HUES6 (cell line): ENCODE measurements around the gene CD6.
A peak's percentile ranks its signal among the peaks of the same experiment; 100 is the strongest.

Source experiments
- H3K27ac ChIP-seq: 2 replicates; pipeline ENCODE4 v1.7.0; 2013; ENCODE audit warnings: low read depth, mild to moderate bottlenecking, low read length, inconsistent platforms
- H3K27me3 ChIP-seq: 2 replicates; pipeline ENCODE4 v1.6.1; 2013; ENCODE audit warnings: low read length; ENCODE audit not compliant: control insufficient read depth, insufficient read depth
- H3K36me3 ChIP-seq: 2 replicates; pipeline ENCODE4 v1.6.1; 2013; ENCODE audit warnings: low read length; ENCODE audit not compliant: control insufficient read depth, insufficient read depth
- H3K4me1 ChIP-seq: 2 replicates; pipeline ENCODE4 v1.6.1; 2013; ENCODE audit warnings: low read length; ENCODE audit not compliant: control insufficient read depth, insufficient read depth
- H3K4me3 ChIP-seq: 2 replicates; pipeline ENCODE4 v1.5.1; 2013; ENCODE audit warnings: low read depth, low read length
- H3K9ac ChIP-seq: one replicate; pipeline ENCODE4 v1.6.1; 2013; ENCODE audit warnings: mild to moderate bottlenecking, low read length
- H3K9me3 ChIP-seq: 2 replicates; pipeline ENCODE4 v1.6.1; 2013; ENCODE audit warnings: low read depth, low read length; ENCODE audit not compliant: control insufficient read depth, insufficient read depth

CD6 gene

DNA sequence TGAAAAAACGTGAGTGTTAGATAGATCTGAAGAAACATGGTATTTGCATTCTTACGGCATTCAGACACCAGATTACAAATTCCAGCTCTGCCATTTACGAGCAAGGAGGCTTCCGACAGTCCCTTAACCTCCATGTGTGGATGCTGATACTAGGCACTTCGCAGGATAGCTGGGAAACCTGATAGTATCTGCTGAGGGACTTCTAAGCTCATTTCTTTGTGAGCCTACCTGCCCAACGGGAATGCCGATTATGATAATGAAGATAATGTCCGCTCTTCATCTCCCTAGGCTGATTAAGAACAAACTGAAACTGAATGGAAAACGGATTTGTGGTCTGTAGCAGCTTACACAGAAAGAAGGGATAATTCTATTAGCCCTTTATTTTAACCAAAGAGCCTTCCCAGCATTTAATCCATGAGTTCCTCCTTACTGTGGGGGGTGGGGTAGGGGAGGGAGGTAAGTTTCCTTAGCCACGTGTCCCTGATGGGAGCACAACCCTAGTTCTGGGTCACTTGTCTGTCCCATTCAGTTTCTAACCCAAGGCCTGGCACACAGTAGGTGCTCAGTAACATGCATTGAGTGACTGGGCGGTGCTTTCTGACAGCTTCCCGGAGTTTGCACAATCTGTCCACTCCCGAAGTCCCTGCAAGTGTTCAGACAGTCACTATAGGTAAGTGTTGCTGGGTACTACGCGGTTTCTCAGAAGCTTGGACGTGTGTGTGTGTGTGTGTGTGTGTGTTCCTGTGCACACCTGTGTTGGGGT lies 39.2 kb downstream of the CD6 start:
- Histone ChIP-seq H3K27ac (no peak overlapping the region), H3K27me3 (peaks cover 95% of the 10 kb centered on the region), H3K36me3 (no peaks in the 10 kb centered on the region), H3K4me1 (peaks cover 7% of the 10 kb centered on the region; the same call in 1 of the 2 replicates), H3K9me3 (no peaks in the 10 kb centered on the region), H3K9ac (no peak overlapping the region), H3K4me3 (no peak overlapping the region)

- no peaks in the 10 kb centered on the region for H3K36me3 ChIP-seq
- no peak overlapping the region for H3K9ac ChIP-seq
- peaks cover 7% of the 10 kb centered on the region; the same call in 1 of the 2 replicates for H3K4me1 ChIP-seq
- H3K27ac ChIP-seq = no peak overlapping the region
- H3K27me3 ChIP-seq = peaks cover 95% of the 10 kb centered on the region
- no peaks in the 10 kb centered on the region for H3K9me3 ChIP-seq
- H3K4me3 ChIP-seq = no peak overlapping the region
These were observed 39.9 kb downstream of the CD6 start for GRCh38 chr11:61011229-61011870.

DNA sequence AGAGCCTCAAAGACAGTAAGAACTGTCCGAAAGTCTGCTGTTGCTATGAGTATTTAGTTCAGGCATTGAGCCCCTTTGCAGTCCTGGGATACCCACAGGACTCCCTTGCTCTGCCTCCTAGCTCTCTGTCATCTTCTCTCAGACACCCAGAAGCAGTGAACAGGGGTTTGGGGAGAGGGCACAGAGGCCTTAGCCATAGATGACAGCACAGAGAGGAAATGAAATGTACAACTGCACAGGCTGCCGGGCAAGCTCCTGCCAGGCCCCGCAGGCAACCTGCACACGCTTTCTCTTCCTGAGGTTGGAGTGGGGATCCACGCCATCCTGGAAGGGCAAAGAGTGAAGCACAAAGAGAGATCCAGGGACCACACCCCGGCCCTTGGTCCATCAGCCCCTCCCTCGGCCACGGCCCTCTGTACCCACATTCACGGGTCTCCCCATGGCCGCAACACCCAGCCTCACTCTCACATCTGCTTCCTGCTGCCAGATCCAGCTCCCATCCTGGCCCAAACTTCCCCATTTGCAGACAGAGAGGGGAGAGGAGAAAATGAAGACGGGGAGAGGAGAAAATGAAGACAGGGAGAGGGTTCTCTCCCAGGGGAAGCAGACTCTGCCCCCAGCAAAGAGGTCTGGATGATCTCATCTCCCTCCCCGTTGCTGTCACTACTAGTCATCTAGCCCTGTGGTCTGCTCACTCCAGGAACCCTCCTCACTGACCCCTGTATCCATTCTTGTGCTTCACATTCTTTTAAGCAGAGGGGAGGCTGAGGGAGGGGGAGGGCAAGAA lies 40.7 kb downstream of the CD6 start:
- Histone ChIP-seq H3K27ac (no peak overlapping the region), H3K9me3 (no peaks in the 10 kb centered on the region), H3K27me3 (peaks cover 95% of the 10 kb centered on the region), H3K9ac (no peak overlapping the region), H3K36me3 (no peaks in the 10 kb centered on the region), H3K4me3 (no peak overlapping the region), H3K4me1 (peaks cover 7% of the 10 kb centered on the region; the same call in 1 of the 2 replicates)

DNA sequence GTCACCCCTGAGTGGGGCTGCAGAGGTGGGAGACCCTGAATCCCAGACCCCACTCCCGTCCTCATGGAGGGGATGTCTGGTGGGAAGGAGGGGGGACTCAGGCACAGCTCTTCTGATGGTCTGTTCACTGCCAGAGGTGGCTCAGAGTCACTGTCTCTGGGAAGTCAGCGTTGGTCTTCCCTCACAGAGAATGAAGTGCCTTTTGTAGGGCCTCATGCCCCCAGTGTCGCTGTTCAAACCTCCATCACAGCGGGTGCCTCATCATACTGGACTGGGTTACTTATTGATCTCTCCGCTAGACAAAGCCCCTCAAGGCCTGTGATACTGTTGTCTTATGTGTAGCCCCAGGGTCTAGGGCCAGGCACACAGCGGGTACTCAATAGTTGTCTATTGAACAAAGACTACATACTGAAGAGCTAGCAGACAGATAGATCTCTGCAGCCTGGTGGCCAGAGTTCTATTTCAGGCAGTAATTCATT lies 41.3 kb downstream of the CD6 start:
- Histone ChIP-seq H3K9me3 (no peaks in the 10 kb centered on the region), H3K4me1 (peaks cover 7% of the 10 kb centered on the region; the same call in 1 of the 2 replicates), H3K4me3 (no peak overlapping the region), H3K27me3 (peaks cover 95% of the 10 kb centered on the region), H3K27ac (no peak overlapping the region), H3K36me3 (no peaks in the 10 kb centered on the region), H3K9ac (no peak overlapping the region)

DNA sequence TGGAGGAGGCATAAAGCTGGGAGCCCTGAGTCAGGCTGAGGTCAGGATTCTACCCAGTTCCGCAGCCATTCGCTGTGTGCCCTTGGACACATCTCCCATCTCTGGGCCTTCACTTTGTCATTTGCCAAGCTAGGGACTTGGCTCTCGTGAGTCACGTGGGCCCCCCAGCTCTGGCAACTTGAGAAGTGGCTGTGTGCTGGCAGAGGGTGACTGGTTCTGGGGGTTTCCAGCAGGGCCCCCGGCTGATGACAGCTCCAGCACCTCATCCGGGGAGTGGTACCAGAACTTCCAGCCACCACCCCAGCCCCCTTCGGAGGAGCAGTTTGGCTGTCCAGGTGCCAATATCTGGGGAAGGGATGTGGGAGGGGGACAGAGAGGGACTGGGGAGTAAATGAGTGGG lies 46.6 kb downstream of the CD6 start:
- Histone ChIP-seq H3K27ac (no peak overlapping the region), H3K36me3 (no peaks in the 10 kb centered on the region), H3K4me1 (0 out of 2 replicates have a peak, but pooled peaks cover 11% of the 10 kb centered on the region), H3K9me3 (no peaks in the 10 kb centered on the region), H3K27me3 (peaks cover 89% of the 10 kb centered on the region), H3K4me3 (no peak overlapping the region), H3K9ac (no peak overlapping the region)

- no peaks in the 10 kb centered on the region for H3K36me3 ChIP-seq
- H3K27me3 ChIP-seq = peaks cover 87% of the 10 kb centered on the region
- H3K4me3 ChIP-seq = no peak overlapping the region
- H3K9me3 ChIP-seq = no peaks in the 10 kb centered on the region
- 0 out of 2 replicates have a peak, but pooled peaks cover 11% of the 10 kb centered on the region for H3K4me1 ChIP-seq
- no peak overlapping the region for H3K9ac ChIP-seq
- H3K27ac ChIP-seq = no peak overlapping the region
These were observed 47.8 kb downstream of the CD6 start for GRCh38 chr11:61019037-61019831.

DNA sequence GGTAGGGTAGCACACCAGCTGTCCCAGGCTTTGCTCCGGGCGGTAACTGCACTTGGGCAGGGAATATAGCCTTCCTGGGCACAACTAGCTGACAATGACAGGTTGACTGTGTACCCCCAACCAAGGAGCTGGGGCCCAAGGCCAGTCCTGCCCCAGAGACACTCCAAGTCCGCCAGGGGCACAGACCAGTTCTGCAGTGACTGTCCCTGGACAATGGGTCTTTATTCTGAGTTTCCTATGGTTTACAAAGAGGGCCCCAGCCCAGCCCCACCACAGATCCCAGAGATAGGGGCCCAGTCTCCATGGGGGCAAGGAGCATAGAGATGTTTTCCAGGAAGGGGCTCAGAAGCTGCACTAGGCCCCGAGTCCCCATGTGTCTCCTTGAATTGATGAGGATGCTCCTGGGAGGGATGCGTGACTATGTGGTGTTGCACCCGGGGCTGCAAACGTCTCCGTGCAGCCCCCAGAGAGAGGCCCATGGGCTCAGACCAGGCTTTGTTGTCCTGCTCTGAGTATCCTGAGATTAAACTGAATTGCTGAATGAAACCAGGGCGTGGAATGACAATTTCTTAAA lies 48.4 kb downstream of the CD6 start:
- Histone ChIP-seq H3K9me3 (no peaks in the 10 kb centered on the region), H3K36me3 (no peaks in the 10 kb centered on the region), H3K9ac (no peak overlapping the region), H3K4me3 (no peak overlapping the region), H3K4me1 (0 out of 2 replicates have a peak, but pooled peaks cover 13% of the 10 kb centered on the region), H3K27me3 (peaks cover 84% of the 10 kb centered on the region), H3K27ac (no peak overlapping the region)

GRCh38 chr11:61020551-61021235 lies 49.2 kb downstream of the CD6 start:
- peaks cover 86% of the 10 kb centered on the region for H3K27me3 ChIP-seq
- H3K9me3 ChIP-seq = no peaks in the 10 kb centered on the region
- H3K36me3 ChIP-seq = no peaks in the 10 kb centered on the region
- H3K9ac ChIP-seq = no peak overlapping the region
- H3K27ac ChIP-seq = no peak overlapping the region
- H3K4me3 ChIP-seq = no peak overlapping the region
- 0 out of 2 replicates have a peak, but pooled peaks cover 16% of the 10 kb centered on the region for H3K4me1 ChIP-seq

DNA sequence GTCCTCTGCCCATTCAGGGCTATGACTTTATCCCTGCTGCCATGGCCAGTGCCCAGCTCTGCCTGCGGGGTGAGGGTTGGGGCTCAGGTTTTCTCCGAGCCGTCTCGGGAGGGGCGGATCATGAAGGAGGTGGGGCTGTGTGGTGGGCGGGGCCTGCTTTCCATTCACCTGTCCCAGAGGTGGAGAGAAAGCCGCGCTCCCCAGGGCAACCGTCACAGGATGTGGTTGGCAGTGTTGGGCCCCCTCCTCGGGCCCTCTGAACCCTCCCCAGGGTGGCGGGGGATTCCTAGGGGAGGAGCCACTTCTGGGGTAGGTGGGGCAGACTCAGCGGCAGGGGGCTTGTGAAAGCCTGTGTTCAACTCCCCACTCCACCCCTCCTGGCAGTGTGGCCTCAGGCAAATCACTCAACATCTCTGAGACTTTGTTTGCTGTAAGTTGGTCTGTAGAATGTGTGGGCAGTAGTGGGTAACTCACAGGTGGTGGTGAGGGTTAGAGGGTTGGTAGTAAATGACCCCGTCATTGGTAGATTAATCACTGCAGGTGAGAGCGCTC lies 50.3 kb downstream of the CD6 start:
- no peaks in the 10 kb centered on the region for H3K36me3 ChIP-seq
- H3K9me3 ChIP-seq = no peaks in the 10 kb centered on the region
- H3K9ac ChIP-seq = no peak overlapping the region
- peaks cover 21% of the 10 kb centered on the region for H3K4me1 ChIP-seq
- peak overlapping the region; percentile 47 for H3K4me3 ChIP-seq
- peaks cover 82% of the 10 kb centered on the region for H3K27me3 ChIP-seq
- no peak overlapping the region for H3K27ac ChIP-seq
